ENCODE results near the gene ANKRD52.

The ANKRD52 gene

DNA sequence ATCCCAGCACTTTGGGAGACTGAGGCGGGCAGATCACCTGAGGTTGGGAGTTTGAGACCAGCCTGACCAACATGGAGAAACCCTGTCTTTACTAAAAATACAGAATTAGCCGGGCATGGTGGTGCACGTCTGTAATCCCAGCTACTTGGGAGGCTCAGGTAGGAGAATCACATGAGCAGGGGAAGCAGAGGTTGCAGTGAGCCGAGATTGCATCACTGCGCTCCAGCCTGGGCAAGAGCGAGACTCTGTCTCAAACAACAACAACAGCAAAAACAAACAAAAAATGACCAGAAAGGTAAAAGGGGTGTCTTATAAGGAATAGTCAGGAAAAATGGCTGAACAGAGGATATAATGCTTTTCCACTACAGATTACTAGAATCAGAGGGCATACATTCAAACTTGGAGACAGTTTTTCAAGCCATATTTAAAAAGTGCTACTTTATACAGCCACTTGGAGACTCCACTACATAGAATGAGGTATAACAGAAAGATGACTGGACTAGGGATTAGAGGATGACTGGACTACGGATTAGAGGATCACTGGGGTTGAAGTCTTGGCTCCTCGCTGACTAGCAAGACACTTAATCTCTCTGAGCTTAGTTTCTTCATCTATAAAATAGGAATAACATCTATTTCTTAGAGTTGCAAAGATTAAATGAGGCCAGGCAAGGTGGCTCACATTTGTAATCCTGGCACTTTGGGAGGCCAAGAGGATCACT is 46.8 kb upstream of the ANKRD52 start:
- no peak for ATAC-seq
- no peak for TF ChIP-seq ARNTL (CRISPR knock-in tag; IDR thresholded peaks at IDR 0.05; ENCODE audit: borderline replicate concordance, low read depth)
- TF ChIP-seq ZNF8 (CRISPR knock-in tag; IDR thresholded peaks at IDR 0.05), result no peak
- TF ChIP-seq, protein P1, sequence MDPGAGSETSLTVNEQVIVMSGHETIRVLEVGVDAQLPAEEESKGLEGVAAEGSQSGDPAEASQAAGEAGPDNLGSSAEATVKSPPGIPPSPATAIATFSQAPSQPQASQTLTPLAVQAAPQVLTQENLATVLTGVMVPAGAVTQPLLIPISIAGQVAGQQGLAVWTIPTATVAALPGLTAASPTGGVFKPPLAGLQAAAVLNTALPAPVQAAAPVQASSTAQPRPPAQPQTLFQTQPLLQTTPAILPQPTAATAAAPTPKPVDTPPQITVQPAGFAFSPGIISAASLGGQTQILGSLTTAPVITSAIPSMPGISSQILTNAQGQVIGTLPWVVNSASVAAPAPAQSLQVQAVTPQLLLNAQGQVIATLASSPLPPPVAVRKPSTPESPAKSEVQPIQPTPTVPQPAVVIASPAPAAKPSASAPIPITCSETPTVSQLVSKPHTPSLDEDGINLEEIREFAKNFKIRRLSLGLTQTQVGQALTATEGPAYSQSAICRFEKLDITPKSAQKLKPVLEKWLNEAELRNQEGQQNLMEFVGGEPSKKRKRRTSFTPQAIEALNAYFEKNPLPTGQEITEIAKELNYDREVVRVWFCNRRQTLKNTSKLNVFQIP (CRISPR knock-in tag; IDR thresholded peaks at IDR 0.05; ENCODE audit: borderline replicate concordance, low read depth), result no peak
- no peak for TF ChIP-seq PPARA (CRISPR knock-in tag; IDR thresholded peaks at IDR 0.05; ENCODE audit: borderline replicate concordance)
- no peak for TF ChIP-seq ZC3H10 (CRISPR knock-in tag; IDR thresholded peaks at IDR 0.05)
- no peak for TF ChIP-seq ZNF565 (CRISPR knock-in tag; conservative IDR thresholded peaks at IDR 0.05; ENCODE audit: low read depth)
- TF ChIP-seq, protein P2, sequence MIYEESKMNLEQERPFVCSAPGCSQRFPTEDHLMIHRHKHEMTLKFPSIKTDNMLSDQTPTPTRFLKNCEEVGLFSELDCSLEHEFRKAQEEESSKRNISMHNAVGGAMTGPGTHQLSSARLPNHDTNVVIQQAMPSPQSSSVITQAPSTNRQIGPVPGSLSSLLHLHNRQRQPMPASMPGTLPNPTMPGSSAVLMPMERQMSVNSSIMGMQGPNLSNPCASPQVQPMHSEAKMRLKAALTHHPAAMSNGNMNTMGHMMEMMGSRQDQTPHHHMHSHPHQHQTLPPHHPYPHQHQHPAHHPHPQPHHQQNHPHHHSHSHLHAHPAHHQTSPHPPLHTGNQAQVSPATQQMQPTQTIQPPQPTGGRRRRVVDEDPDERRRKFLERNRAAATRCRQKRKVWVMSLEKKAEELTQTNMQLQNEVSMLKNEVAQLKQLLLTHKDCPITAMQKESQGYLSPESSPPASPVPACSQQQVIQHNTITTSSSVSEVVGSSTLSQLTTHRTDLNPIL (CRISPR knock-in tag; IDR thresholded peaks at IDR 0.05; ENCODE audit: low read depth), result no peak
- TF ChIP-seq, protein P3, sequence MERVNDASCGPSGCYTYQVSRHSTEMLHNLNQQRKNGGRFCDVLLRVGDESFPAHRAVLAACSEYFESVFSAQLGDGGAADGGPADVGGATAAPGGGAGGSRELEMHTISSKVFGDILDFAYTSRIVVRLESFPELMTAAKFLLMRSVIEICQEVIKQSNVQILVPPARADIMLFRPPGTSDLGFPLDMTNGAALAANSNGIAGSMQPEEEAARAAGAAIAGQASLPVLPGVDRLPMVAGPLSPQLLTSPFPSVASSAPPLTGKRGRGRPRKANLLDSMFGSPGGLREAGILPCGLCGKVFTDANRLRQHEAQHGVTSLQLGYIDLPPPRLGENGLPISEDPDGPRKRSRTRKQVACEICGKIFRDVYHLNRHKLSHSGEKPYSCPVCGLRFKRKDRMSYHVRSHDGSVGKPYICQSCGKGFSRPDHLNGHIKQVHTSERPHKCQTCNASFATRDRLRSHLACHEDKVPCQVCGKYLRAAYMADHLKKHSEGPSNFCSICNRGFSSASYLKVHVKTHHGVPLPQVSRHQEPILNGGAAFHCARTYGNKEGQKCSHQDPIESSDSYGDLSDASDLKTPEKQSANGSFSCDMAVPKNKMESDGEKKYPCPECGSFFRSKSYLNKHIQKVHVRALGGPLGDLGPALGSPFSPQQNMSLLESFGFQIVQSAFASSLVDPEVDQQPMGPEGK (CRISPR knock-in tag; IDR thresholded peaks at IDR 0.05; ENCODE audit: borderline replicate concordance), result no peak
- no peak for TF ChIP-seq TOX (CRISPR knock-in tag; IDR thresholded peaks at IDR 0.05; ENCODE audit: borderline replicate concordance)
- TF ChIP-seq SNAI2 (CRISPR knock-in tag; IDR thresholded peaks at IDR 0.05), result no peak
- no peak for TF ChIP-seq GLIS3 (CRISPR knock-in tag; IDR thresholded peaks at IDR 0.05)
- no peak for TF ChIP-seq ZFP3 (CRISPR knock-in tag; IDR thresholded peaks at IDR 0.05)
- TF ChIP-seq CSDC2 (CRISPR knock-in tag; IDR thresholded peaks at IDR 0.05), result no peak
- no peak for TF ChIP-seq BACH2 (CRISPR knock-in tag; IDR thresholded peaks at IDR 0.05; ENCODE audit: borderline replicate concordance)
- no peak for TF ChIP-seq ISL1 (CRISPR knock-in tag; IDR thresholded peaks at IDR 0.05)
- TF ChIP-seq, protein P4, sequence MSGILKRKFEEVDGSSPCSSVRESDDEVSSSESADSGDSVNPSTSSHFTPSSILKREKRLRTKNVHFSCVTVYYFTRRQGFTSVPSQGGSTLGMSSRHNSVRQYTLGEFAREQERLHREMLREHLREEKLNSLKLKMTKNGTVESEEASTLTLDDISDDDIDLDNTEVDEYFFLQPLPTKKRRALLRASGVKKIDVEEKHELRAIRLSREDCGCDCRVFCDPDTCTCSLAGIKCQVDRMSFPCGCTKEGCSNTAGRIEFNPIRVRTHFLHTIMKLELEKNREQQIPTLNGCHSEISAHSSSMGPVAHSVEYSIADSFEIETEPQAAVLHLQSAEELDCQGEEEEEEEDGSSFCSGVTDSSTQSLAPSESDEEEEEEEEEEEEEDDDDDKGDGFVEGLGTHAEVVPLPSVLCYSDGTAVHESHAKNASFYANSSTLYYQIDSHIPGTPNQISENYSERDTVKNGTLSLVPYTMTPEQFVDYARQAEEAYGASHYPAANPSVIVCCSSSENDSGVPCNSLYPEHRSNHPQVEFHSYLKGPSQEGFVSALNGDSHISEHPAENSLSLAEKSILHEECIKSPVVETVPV (CRISPR knock-in tag; IDR thresholded peaks at IDR 0.05), result no peak
- no peak for TF ChIP-seq OSR1 (CRISPR knock-in tag; IDR thresholded peaks at IDR 0.05)

DNA sequence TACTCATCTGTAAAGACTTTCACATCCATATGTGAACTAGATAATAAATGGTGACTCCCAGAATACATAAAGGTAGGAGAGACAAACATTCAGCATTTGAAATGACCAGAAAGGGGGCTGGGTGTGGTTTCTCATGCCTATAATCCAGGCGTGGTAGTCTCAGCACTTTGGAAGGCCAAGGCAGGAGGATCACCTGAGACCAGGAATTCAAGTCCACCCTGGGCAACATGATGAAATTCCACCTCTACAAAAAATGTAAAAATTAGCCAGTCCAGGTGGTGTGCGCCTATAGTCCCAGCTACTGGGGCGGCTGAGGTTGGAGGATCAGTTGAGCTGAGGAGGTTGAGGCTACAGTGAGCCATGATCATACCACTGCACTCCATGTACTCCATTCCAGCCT is 46.1 kb upstream of the ANKRD52 start:
- no peak for ATAC-seq
- no peak for TF ChIP-seq SNAI2 (CRISPR knock-in tag; IDR thresholded peaks at IDR 0.05)
- TF ChIP-seq TOX (CRISPR knock-in tag; IDR thresholded peaks at IDR 0.05; ENCODE audit: borderline replicate concordance), result no peak
- TF ChIP-seq, protein P4 (CRISPR knock-in tag; IDR thresholded peaks at IDR 0.05), result no peak
- no peak for TF ChIP-seq RARB (CRISPR knock-in tag; IDR thresholded peaks at IDR 0.05)
- no peak for TF ChIP-seq CSDC2 (CRISPR knock-in tag; IDR thresholded peaks at IDR 0.05)
- TF ChIP-seq BACH2 (CRISPR knock-in tag; IDR thresholded peaks at IDR 0.05; ENCODE audit: borderline replicate concordance), result no peak
- TF ChIP-seq, protein P2 (CRISPR knock-in tag; IDR thresholded peaks at IDR 0.05; ENCODE audit: low read depth), result no peak

All from SK-N-SH treated with all-trans-retinoic acid at 6 μM for 48 hours (cell line).